Thyroid gland (tissue), 4 donors: Measurements from ENCODE around the gene CATSPER1. TPM values are rescaled to one million over a fixed set of nuclear protein-coding genes. Genes with fewer than 3 reads are reported as not detected.

Source experiments
- DNase-seq, 2 donors: peaks; one replicate each; pipeline ENCODE4 v3.0.0-alpha.2; 2019
- H3K27ac ChIP-seq, 3 donors: fragments of 200-600 bp; sonication (generic); 1 replicate in 2 of 3; 2 replicates in 1 of 3; pipeline ENCODE4 v1.5.1; 2016 to 2019; ENCODE audit warnings: mild to moderate bottlenecking in 1 of 3, moderate library complexity in 1 of 3
- H3K27me3 ChIP-seq: fragments of 200-600 bp; sonication (generic); one replicate; pipeline ENCODE4 v1.5.1; 2019
- H3K36me3 ChIP-seq, 2 donors: fragments of 200-600 bp; sonication (generic); one replicate each; pipeline ENCODE4 v1.5.1; 2016 to 2019
- H3K4me1 ChIP-seq, 2 donors: fragments of 200-600 bp; sonication (generic); one replicate each; pipeline ENCODE4 v1.5.1; 2017 to 2019
- H3K4me3 ChIP-seq, 3 donors: fragments of 200-600 bp; sonication (generic); replicated peaks in 1 of 3; 1 replicate in 2 of 3; 2 replicates in 1 of 3; pipeline ENCODE4 v1.5.1; 2016; ENCODE audit warnings: mild to moderate bottlenecking in 1 of 3
- H3K9me3 ChIP-seq: fragments of 200-600 bp; sonication (generic); one replicate; pipeline ENCODE4 v1.5.1; 2017
- POLR2A ChIP-seq, 2 donors: fragments of 450-650 bp; IDR thresholded peaks; one replicate each; pipeline ENCODE4 v1.6.1; 2017; ENCODE audit warnings: antibody characterized with exemption in 2 of 2, mild to moderate bottlenecking in 2 of 2, moderate library complexity in 1 of 2
- WGBS, 2 donors: methylation state at CpG; one replicate each; pipeline ENCODE4 v1.1.5; 2017; 5-methylcytosine and 5-hydroxymethylcytosine counted together
- intact Hi-C: fragments of 100-400 bp; cut with DNase I; formaldehyde crosslinking; loops from one replicate; pipeline ENCODE4 v1.15.1; 2023
- total RNA-seq, 4 donors: library from RNA; depleted of rRNA; stranded (reverse); fragments of >200 nt; gene quantifications; one replicate each; pipeline ENCODE4 v1.2.3, GENCODE V29; 2016
- TF ChIP-seq, protein P1 (sequence below), 6 experiments: fragments of 200-600 bp in 3 of 6; fragments of 450-650 bp in 3 of 6; sonication (generic) in 3 of 6; IDR thresholded peaks; one replicate each; pipeline ENCODE4 v1.5.1; 2016 to 2019; ENCODE audit warnings: antibody characterized with exemption in 6 of 6, mild to moderate bottlenecking in 2 of 6, inconsistent platforms in 1 of 6, moderate library complexity in 1 of 6

The CATSPER1 gene
- total RNA-seq, 4 donors from 2014 or later: not detected

GRCh38 chr11:66052664-66052982, 26.3 kb upstream of the CATSPER1 start:
- TF ChIP-seq, protein P1, sequence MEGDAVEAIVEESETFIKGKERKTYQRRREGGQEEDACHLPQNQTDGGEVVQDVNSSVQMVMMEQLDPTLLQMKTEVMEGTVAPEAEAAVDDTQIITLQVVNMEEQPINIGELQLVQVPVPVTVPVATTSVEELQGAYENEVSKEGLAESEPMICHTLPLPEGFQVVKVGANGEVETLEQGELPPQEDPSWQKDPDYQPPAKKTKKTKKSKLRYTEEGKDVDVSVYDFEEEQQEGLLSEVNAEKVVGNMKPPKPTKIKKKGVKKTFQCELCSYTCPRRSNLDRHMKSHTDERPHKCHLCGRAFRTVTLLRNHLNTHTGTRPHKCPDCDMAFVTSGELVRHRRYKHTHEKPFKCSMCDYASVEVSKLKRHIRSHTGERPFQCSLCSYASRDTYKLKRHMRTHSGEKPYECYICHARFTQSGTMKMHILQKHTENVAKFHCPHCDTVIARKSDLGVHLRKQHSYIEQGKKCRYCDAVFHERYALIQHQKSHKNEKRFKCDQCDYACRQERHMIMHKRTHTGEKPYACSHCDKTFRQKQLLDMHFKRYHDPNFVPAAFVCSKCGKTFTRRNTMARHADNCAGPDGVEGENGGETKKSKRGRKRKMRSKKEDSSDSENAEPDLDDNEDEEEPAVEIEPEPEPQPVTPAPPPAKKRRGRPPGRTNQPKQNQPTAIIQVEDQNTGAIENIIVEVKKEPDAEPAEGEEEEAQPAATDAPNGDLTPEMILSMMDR (IDR thresholded peaks at IDR 0.05): no peak
- H3K27me3 ChIP-seq: no peaks in the 10 kb centered on the region
- intact Hi-C loops: no loop called here
- peak overlapping the region in 2 of 3 donors; percentile 48 to 86 for H3K27ac ChIP-seq
- H3K9me3 ChIP-seq: no peaks in the 10 kb centered on the region
- H3K4me1 ChIP-seq: peaks cover 42 to 49% of the 10 kb centered on the region in 2 donors
- H3K36me3 ChIP-seq: peaks cover 27 to 29% of the 10 kb centered on the region in 2 donors
- DNase-seq: no peak
- H3K4me3 ChIP-seq: peak overlapping the region; percentile 27 to 70 (median 57)
- 1 to 2% methylated on average over 9 to 16 of the region's 17 CpGs for WGBS, 2 donors

GRCh38 chr11:66051766-66052663, 25.7 kb upstream of the CATSPER1 start, which contains the start of gene SF3B2:
Gene SF3B2 (plus strand): TSS chr11:66052364. CDS start chr11:66052385, 21 bp downstream.
- Histone ChIP-seq H3K9me3 (no peaks in the 10 kb centered on the region), H3K27ac (peak within 1 kb of the TSS; percentile 86 to 96 (median 95)), H3K4me1 (peaks cover 48 to 55% of the 10 kb centered on the region in 2 donors), H3K27me3 (no peaks in the 10 kb centered on the region), H3K4me3 (peak within 1 kb of the TSS; percentile 27 to 70 (median 57)), H3K36me3 (peaks cover 21 to 23% of the 10 kb centered on the region in 2 donors)
- TF ChIP-seq, protein P1 (IDR thresholded peaks at IDR 0.05): no peak
- peak in 1 of 2 donors; percentile 85 for TF ChIP-seq POLR2A (IDR thresholded peaks at IDR 0.05)
- 0% methylated on average over 5 to 35 of the region's 84 CpGs for WGBS, 2 donors
- intact Hi-C loops: no loop called here
- peak; percentile 99 for DNase-seq

- DNase-seq: peak; percentile 53 to 60
- Histone ChIP-seq H3K9me3 (no peaks in the 10 kb centered on the region), H3K36me3 (peaks cover 16% of the 10 kb centered on the region in 2 donors), H3K4me3 (peak overlapping the region; percentile 25 to 57 (median 44)), H3K4me1 (peaks cover 55 to 62% of the 10 kb centered on the region in 2 donors), H3K27me3 (no peaks in the 10 kb centered on the region), H3K27ac (peak overlapping the region; percentile 86 to 96 (median 95))
- intact Hi-C loops: no loop called here
- TF ChIP-seq, protein P1 (IDR thresholded peaks at IDR 0.05): peak in 1 of 6 experiments; percentile 2
- TF ChIP-seq POLR2A (IDR thresholded peaks at IDR 0.05): no peak
- 13 to 16% methylated on average over 12 of the region's 12 CpGs for WGBS, 2 donors
Measured at GRCh38 chr11:66051371-66051765, 25.1 kb upstream of the CATSPER1 start.

DNA sequence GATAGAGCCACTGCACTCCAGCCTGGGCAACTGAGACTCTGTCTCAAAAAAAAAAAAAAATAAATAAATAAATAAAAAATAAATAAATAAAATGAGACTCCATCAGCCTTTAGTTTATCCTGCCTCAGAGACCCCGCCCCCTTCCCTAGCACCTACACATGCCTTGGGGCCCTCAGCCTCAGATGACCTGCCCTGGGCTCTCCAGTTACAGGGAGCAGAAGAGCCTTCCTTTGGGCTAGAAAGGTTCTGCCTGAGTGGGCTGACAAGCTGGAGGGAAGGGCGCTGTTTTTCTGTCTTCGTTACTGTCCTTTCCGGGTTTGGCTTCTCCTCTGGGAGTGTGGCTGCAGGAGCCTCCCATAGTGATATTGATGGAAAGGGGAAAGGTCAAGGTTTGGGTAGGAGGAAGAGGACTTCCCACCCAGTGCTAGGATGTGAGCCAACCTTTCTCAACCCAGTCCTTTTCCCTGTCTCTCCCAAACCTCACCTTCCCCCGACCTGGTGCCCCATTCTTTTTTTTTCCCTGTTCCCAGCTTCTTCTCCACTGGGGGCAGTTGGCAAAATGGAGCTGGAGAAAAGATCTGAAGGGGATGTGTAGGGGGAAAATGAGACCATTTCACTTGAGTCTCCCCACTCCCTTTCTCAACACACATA, 24.4 kb upstream of the CATSPER1 start:
- peak; percentile 57 to 66 for DNase-seq
- no peak overlapping the region for H3K4me3 ChIP-seq

More for the DNA sequence above, 24.4 kb upstream of the CATSPER1 start:
- peaks cover 61 to 68% of the 10 kb centered on the region in 2 donors for H3K4me1 ChIP-seq
- 51 to 57% methylated on average over 5 of the region's 5 CpGs for WGBS, 2 donors
- intact Hi-C loops: no loop called here
- H3K9me3 ChIP-seq: no peaks in the 10 kb centered on the region
- TF ChIP-seq, protein P1 (IDR thresholded peaks at IDR 0.05): no peak
- no peak for TF ChIP-seq POLR2A (IDR thresholded peaks at IDR 0.05)
- peaks cover 12 to 13% of the 10 kb centered on the region in 2 donors for H3K36me3 ChIP-seq
- peak overlapping the region; percentile 86 to 96 (median 95) for H3K27ac ChIP-seq
- H3K27me3 ChIP-seq: no peaks in the 10 kb centered on the region
